ENCODE data around the gene SUN5. TPM values are rescaled to one million over a fixed set of nuclear protein-coding genes. Genes with fewer than 3 reads are reported as not detected.

SUN5 gene
- total and polyA plus RNA-seq, 2 donors (not counting 3 experiments of a cell fraction or from before 2014, with no cell fraction given) = not detected

GRCh38 chr20:33002087-33002808 is 2.0 kb downstream of the SUN5 start:
- Histone ChIP-seq H3K36me3 (ENCODE audit: control insufficient read depth in 2 of 2, extremely low read depth in 1 of 2, insufficient read depth in 2 of 2, low read length in 2 of 2) (no peaks in the 10 kb centered on the region), H3K9me1 (replicated peaks; ENCODE audit: control insufficient read depth, extremely low read depth, insufficient read depth, low read length) (no peaks in the 10 kb centered on the region), H3K79me2 (ENCODE audit: control insufficient read depth, insufficient read depth, low read length) (no peaks in the 10 kb centered on the region), H3K27me3 (ENCODE audit: control insufficient read depth in 2 of 2, insufficient read depth in 2 of 2, low read length in 2 of 2) (no peaks in the 10 kb centered on the region), H3K9me3 (replicated peaks; ENCODE audit: control insufficient read depth, insufficient read depth, low read length) (no peaks in the 10 kb centered on the region), H3K9ac (replicated peaks; ENCODE audit: extremely low read depth, insufficient read depth, low read length) (no peak overlapping the region), H4K20me1 (replicated peaks; ENCODE audit: control insufficient read depth, extremely low read depth, insufficient read depth, low read length) (no peaks in the 10 kb centered on the region), H2AFZ (ENCODE audit: low read depth, low read length) (no peak overlapping the region), H3K4me2 (ENCODE audit: insufficient read depth, low read length) (no peak overlapping the region), H3K27ac (ENCODE audit: insufficient read depth, low read depth, low read length) (no peak overlapping the region), H3K4me3 (replicated peaks in 1 of 3; ENCODE audit: insufficient read depth in 1 of 3, low read depth in 1 of 3, low read length in 3 of 3) (no peak overlapping the region), H3K4me1 (ENCODE audit: control insufficient read depth, extremely low read depth, insufficient read depth, low read length) (no peaks in the 10 kb centered on the region)
- TF ChIP-seq POLR2A (IDR thresholded peaks at IDR 0.05; ENCODE audit: low read depth, low read length) (no peak), FOS (IDR thresholded peaks at IDR 0.05; ENCODE audit: borderline replicate concordance, insufficient read depth, low read length) (no peak), CTCF (IDR thresholded peaks at IDR 0.05; ENCODE audit: extremely low read depth in 1 of 2, insufficient read depth in 1 of 2, low read depth in 1 of 2, low read length in 2 of 2) (no peak), MAX (IDR thresholded peaks at IDR 0.05; ENCODE audit: insufficient read depth, insufficient read length) (no peak), POLR2AphosphoS5 (IDR thresholded peaks at IDR 0.05; ENCODE audit: insufficient read depth, low read depth, low read length) (no peak), GATA2 (IDR thresholded peaks at IDR 0.05; ENCODE audit: insufficient read depth, insufficient read length, low read depth, low read length) (no peak), MYC (IDR thresholded peaks at IDR 0.05; ENCODE audit: low read depth, low read length) (no peak), JUN (IDR thresholded peaks at IDR 0.05; ENCODE audit: borderline replicate concordance, insufficient read depth, insufficient read length, low read depth) (no peak), EZH2 (IDR thresholded peaks at IDR 0.05; ENCODE audit: borderline replicate concordance, low read depth, low read length, severe bottlenecking) (no peak)
- BruUV-seq (replicated peaks) = no TSS peak
- DNase-seq (ENCODE audit: low read depth, low spot score) (no peak), FAIRE-seq (no peak)
- dilution Hi-C loops (cut with MboI; ENCODE audit: extremely low pct_ligation_motif_present, low sequenced_read_pairs) (no loop called here), intact Hi-C loops (cut with micrococcal nuclease) (no loop called here)
- CTCF ChIA-PET = interaction anchor here (1.4 kb wide), 1 partner anchor 100 kb away, joined by 5 read pairs; no protein-coding TSS in a partner anchor
- POLR2A ChIA-PET = no interaction called here
